HepG2 (cell line): Measurements from ENCODE around the gene IER2. TPM values are rescaled to one million over a fixed set of nuclear protein-coding genes. Genes with fewer than 3 reads are reported as not detected.

ENCODE experiments used
- AKAP8 ChIP-seq: sonication (generic); formaldehyde crosslinking; IDR thresholded peaks from 2 replicates; pipeline ENCODE4 v1.5.1; 2020; ENCODE audit warnings: mild to moderate bottlenecking, missing genetic modification reagents
- ATF1 ChIP-seq: IDR thresholded peaks from 2 replicates; pipeline ENCODE4 v1.6.1; 2016; ENCODE audit warnings: mild to moderate bottlenecking, control low read depth
- CBX2 ChIP-seq, 2 experiments: fragments of 200-600 bp in 1 of 2; sonication (generic); formaldehyde crosslinking in 1 of 2; IDR thresholded peaks; 2 replicates each; pipeline versions ENCODE4 v1.7.0 to v1.8.1; 2018 to 2022; ENCODE audit warnings: low read depth in 2 of 2, low read length in 1 of 2, mild to moderate bottlenecking in 1 of 2, missing genetic modification reagents in 1 of 2
- CHD4 ChIP-seq: fragments of 200-600 bp; sonication (generic); IDR thresholded peaks from 2 replicates; pipeline ENCODE4 v1.7.0; 2017; ENCODE audit warnings: mild to moderate bottlenecking, low read length, borderline replicate concordance
- EP300 ChIP-seq, 3 experiments: sonication (generic) in 1 of 3; formaldehyde crosslinking in 1 of 3; IDR thresholded peaks; 2 replicates each; pipeline versions ENCODE4 v1.5.1 to v1.6.1; 2011 to 2020; ENCODE audit warnings: low read depth in 2 of 3, low read length in 2 of 3, borderline replicate concordance in 1 of 3, improper control_type of control experiment in 1 of 3, mild to moderate bottlenecking in 1 of 3, missing genetic modification reagents in 1 of 3, moderate library complexity in 1 of 3
- KAT7 ChIP-seq: IDR thresholded peaks from 2 replicates; pipeline ENCODE4 v1.6.1; 2018; ENCODE audit warnings: borderline replicate concordance, missing compliant biosample characterization
- KDM4B ChIP-seq: sonication (generic); formaldehyde crosslinking; IDR thresholded peaks from 2 replicates; pipeline ENCODE4 v1.4.0; 2020; ENCODE audit warnings: missing genetic modification reagents
- LCORL ChIP-seq, 2 experiments: fragments of 450-650 bp in 1 of 2; sonication (generic) in 1 of 2; formaldehyde crosslinking in 1 of 2; IDR thresholded peaks; 2 replicates each; pipeline versions ENCODE4 v1.5.0 to v1.6.1; 2017 to 2020; ENCODE audit warnings: antibody characterized with exemption in 1 of 2, missing genetic modification reagents in 1 of 2
- NR2F2 ChIP-seq: IDR thresholded peaks from 2 replicates; pipeline ENCODE4 v1.6.1; 2012; ENCODE audit warnings: low read depth, inconsistent platforms, borderline replicate concordance
- NR3C1 ChIP-seq: sonication (generic); formaldehyde crosslinking; IDR thresholded peaks from 2 replicates; pipeline ENCODE4 v1.4.0; 2020; ENCODE audit warnings: missing genetic modification reagents
- SMAD1 ChIP-seq: sonication (generic); formaldehyde crosslinking; IDR thresholded peaks from 2 replicates; pipeline ENCODE4 v1.4.0; 2020; ENCODE audit warnings: missing genetic modification reagents, low read depth, mild to moderate bottlenecking, borderline replicate concordance
- SOX13 ChIP-seq, 3 experiments: fragments of 450-650 bp in 1 of 3; sonication (generic) in 1 of 3; formaldehyde crosslinking in 1 of 3; IDR thresholded peaks in 2 of 3; conservative IDR thresholded peaks in 1 of 3; 2 replicates each; pipeline versions ENCODE4 v1.5.0 to v1.6.1; 2016 to 2020; ENCODE audit warnings: antibody characterized with exemption in 1 of 3, mild to moderate bottlenecking in 1 of 3, missing compliant biosample characterization in 1 of 3, missing genetic modification reagents in 1 of 3, moderate library complexity in 1 of 3
- SSRP1 ChIP-seq: IDR thresholded peaks from 2 replicates; pipeline ENCODE4 v1.6.1; 2016; ENCODE audit warnings: control low read depth
- TFAP4 ChIP-seq: sonication (generic); IDR thresholded peaks from 2 replicates; pipeline ENCODE4 v1.6.1; 2016; ENCODE audit warnings: low read depth, borderline replicate concordance
- U2AF2 ChIP-seq: fragments of 200-400 bp; formaldehyde crosslinking; IDR thresholded peaks from 2 replicates; pipeline ENCODE4 v1.6.1; 2017; ENCODE audit warnings: low read depth, mild to moderate bottlenecking, low read length
- ZBTB44 ChIP-seq: sonication (generic); formaldehyde crosslinking; IDR thresholded peaks from 2 replicates; pipeline ENCODE4 v1.4.0; 2020; ENCODE audit warnings: missing genetic modification reagents
- ZC3H4 ChIP-seq: sonication (generic); formaldehyde crosslinking; IDR thresholded peaks from 2 replicates; pipeline ENCODE4 v1.4.0; 2020; ENCODE audit warnings: missing genetic modification reagents, borderline replicate concordance
- ZNF430 ChIP-seq: sonication (generic); formaldehyde crosslinking; IDR thresholded peaks from 2 replicates; pipeline ENCODE4 v1.9.0; 2021; ENCODE audit warnings: mild to moderate bottlenecking, missing genetic modification reagents
- ZNF777 ChIP-seq: sonication (generic); formaldehyde crosslinking; IDR thresholded peaks from 2 replicates; pipeline ENCODE4 v1.4.0; 2020; ENCODE audit warnings: missing genetic modification reagents
- polyA plus RNA-seq, 8 experiments: library from polyadenylated mRNA; depleted of rRNA in 3 of 8; stranded (reverse) in 7 of 8; unstranded in 1 of 8; fragments of >200 nt; fragmentation: Illumina TruSeq in 4 of 8; extraction: Trizol in 4 of 8; gene quantifications; 2 replicates each; pipeline versions ENCODE4 v1.2.1 to v1.2.3, GENCODE V29; 2011 to 2016; ENCODE audit warnings: low read depth in 4 of 8, missing spikeins in 1 of 8, mixed read lengths in 1 of 8; ENCODE audit not compliant: insufficient read depth in 1 of 8
- total RNA-seq, 5 experiments: library from RNA; depleted of rRNA; stranded (reverse); fragments of >200 nt; fragmentation: Illumina TruSeq; extraction: Trizol; gene quantifications; 2 replicates each; pipeline ENCODE4 v1.2.3, GENCODE V29; 2016; ENCODE audit warnings: low read depth in 1 of 5
- TF ChIP-seq, protein P1 (sequence below): sonication (generic); formaldehyde crosslinking; IDR thresholded peaks from 2 replicates; pipeline ENCODE4 v1.8.0; 2022; ENCODE audit warnings: mild to moderate bottlenecking, missing genetic modification reagents
- TF ChIP-seq, protein P2 (sequence below): sonication (generic); formaldehyde crosslinking; IDR thresholded peaks from 2 replicates; pipeline ENCODE4 v1.8.0; 2022; ENCODE audit warnings: mild to moderate bottlenecking, missing genetic modification reagents, moderate library complexity

IER2 gene
- total and polyA plus RNA-seq, 2 of the 13 experiments (the other 11 are each of a cell fraction or from before 2014, with no cell fraction given), result 10.1 to 14.3 TPM

GRCh38 chr19:13154911-13155471, 4.8 kb downstream of the IER2 start (continued):
- TF ChIP-seq TFAP4 (peak; percentile 78), ATF1 (CRISPR knock-in tag) (no peak), U2AF2 (no peak), AKAP8 (CRISPR knock-in tag) (peak; percentile 38; the same call in 1 of the 2 replicates), SOX13 (IDR thresholded peaks at IDR 0.05) (peak; percentile 25; the same call in 1 of the 2 replicates), SOX13 (CRISPR knock-in tag; conservative IDR thresholded peaks at IDR 0.05 in 1 of 2, IDR thresholded peaks at IDR 0.05 in 1 of 2) (no peak; a peak in 1 of 4 replicates), LCORL (IDR thresholded peaks at IDR 0.05) (no peak), LCORL (CRISPR knock-in tag; IDR thresholded peaks at IDR 0.05) (0 out of 2 replicates have a peak, but pooled peaks have one; percentile 3), SMAD1 (CRISPR knock-in tag) (0 out of 2 replicates have a peak, but pooled peaks have one; percentile 22), ZC3H4 (CRISPR knock-in tag) (no peak), ZNF777 (CRISPR knock-in tag) (no peak), NR3C1 (CRISPR knock-in tag) (no peak), KAT7 (0 out of 2 replicates have a peak, but pooled peaks have one; percentile 19), NR2F2 (0 out of 2 replicates have a peak, but pooled peaks have one; percentile 3), ZNF430 (0 out of 2 replicates have a peak, but pooled peaks have one; percentile 1), ZBTB44 (CRISPR knock-in tag) (no peak), KDM4B (CRISPR knock-in tag) (0 out of 2 replicates have a peak, but pooled peaks have one; percentile 7), CHD4 (peak; percentile 98), SSRP1 (0 out of 2 replicates have a peak, but pooled peaks have one; percentile 19), CBX2 (IDR thresholded peaks at IDR 0.05; ENCODE audit: low read depth, low read length) (no peak), CBX2 (CRISPR knock-in tag; IDR thresholded peaks at IDR 0.05; ENCODE audit: low read depth) (no peak), EP300 (IDR thresholded peaks at IDR 0.05; ENCODE audit: low read depth in 2 of 2, low read length in 2 of 2) (no peak), EP300 (CRISPR knock-in tag; IDR thresholded peaks at IDR 0.05; ENCODE audit: borderline replicate concordance) (no peak)
- TF ChIP-seq, protein P1, sequence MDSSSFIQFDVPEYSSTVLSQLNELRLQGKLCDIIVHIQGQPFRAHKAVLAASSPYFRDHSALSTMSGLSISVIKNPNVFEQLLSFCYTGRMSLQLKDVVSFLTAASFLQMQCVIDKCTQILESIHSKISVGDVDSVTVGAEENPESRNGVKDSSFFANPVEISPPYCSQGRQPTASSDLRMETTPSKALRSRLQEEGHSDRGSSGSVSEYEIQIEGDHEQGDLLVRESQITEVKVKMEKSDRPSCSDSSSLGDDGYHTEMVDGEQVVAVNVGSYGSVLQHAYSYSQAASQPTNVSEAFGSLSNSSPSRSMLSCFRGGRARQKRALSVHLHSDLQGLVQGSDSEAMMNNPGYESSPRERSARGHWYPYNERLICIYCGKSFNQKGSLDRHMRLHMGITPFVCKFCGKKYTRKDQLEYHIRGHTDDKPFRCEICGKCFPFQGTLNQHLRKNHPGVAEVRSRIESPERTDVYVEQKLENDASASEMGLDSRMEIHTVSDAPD, result no peak
- TF ChIP-seq, protein P2, sequence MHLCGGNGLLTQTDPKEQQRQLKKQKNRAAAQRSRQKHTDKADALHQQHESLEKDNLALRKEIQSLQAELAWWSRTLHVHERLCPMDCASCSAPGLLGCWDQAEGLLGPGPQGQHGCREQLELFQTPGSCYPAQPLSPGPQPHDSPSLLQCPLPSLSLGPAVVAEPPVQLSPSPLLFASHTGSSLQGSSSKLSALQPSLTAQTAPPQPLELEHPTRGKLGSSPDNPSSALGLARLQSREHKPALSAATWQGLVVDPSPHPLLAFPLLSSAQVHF (CRISPR knock-in tag), result no peak
